Keratinocyte (primary cell): ENCODE data around the gene TNFRSF19. TPM values are rescaled to one million over a fixed set of nuclear protein-coding genes. Genes with fewer than 3 reads are reported as not detected.
"Not testable (repeated sequence)": the region's sequence is repeated elsewhere in the genome, so short reads cannot be mapped to it uniquely, and the experiment has no call there.

Source experiments
- DNase-seq: peaks from one replicate; pipeline ENCODE4 v3.0.0-alpha.2; 2011; ENCODE audit warnings: low read depth, missing footprints, low spot score
- FAIRE-seq: peaks from 2 replicates; lab custom pipeline; 2011; peaks lifted over from hg19 to GRCh38; lab: Jason Lieb, UNC
- H2AFZ ChIP-seq: 2 replicates; pipeline ENCODE4 v1.6.0; 2012; ENCODE audit warnings: low read length, control low read depth, inconsistent platforms; ENCODE audit not compliant: control insufficient read depth
- H3K27ac ChIP-seq: 2 replicates; pipeline ENCODE4 v1.5.1; 2011; ENCODE audit warnings: low read length; ENCODE audit not compliant: control insufficient read depth, insufficient read depth
- H3K27me3 ChIP-seq: 3 replicates; pipeline ENCODE4 v1.6.0; 2011; ENCODE audit warnings: low read length; ENCODE audit not compliant: control insufficient read depth, insufficient read depth; ENCODE audit errors: extremely low read depth
- H3K36me3 ChIP-seq, 2 experiments: 2 replicates in 1 of 2; 3 replicates in 1 of 2; pipeline ENCODE4 v1.5.1; 2011; ENCODE audit warnings: low read length in 2 of 2, mild to moderate bottlenecking in 1 of 2; ENCODE audit not compliant: control insufficient read depth in 2 of 2, insufficient read depth in 2 of 2; ENCODE audit errors: extremely low read depth in 1 of 2
- H3K4me1 ChIP-seq: 3 replicates; pipeline ENCODE4 v1.5.1; 2011; ENCODE audit warnings: low read length; ENCODE audit not compliant: control insufficient read depth, insufficient read depth; ENCODE audit errors: extremely low read depth
- H3K4me2 ChIP-seq: 3 replicates; pipeline ENCODE4 v1.6.0; 2011; ENCODE audit warnings: low read depth, low read length; ENCODE audit not compliant: control insufficient read depth, insufficient read depth; ENCODE audit errors: extremely low read depth
- H3K4me3 ChIP-seq, 3 experiments: fragments of 200-600 bp in 1 of 3; sonication (generic) in 1 of 3; 2 replicates in 2 of 3; 3 replicates in 1 of 3; pipeline ENCODE4 v1.5.1; 2011 to 2016; ENCODE audit warnings: low read length in 3 of 3, mild to moderate bottlenecking in 3 of 3, control low read depth in 2 of 3, inconsistent platforms in 1 of 3, low read depth in 1 of 3, mixed read lengths in 1 of 3, mixed run types in 1 of 3, moderate library complexity in 1 of 3; ENCODE audit not compliant: control insufficient read depth in 2 of 3, insufficient read depth in 2 of 3; ENCODE audit errors: extremely low read depth in 1 of 3
- H3K79me2 ChIP-seq: 2 replicates; pipeline ENCODE4 v1.6.0; 2012; ENCODE audit warnings: low read length; ENCODE audit not compliant: control insufficient read depth, insufficient read depth
- H3K9ac ChIP-seq: 3 replicates; pipeline ENCODE4 v1.6.0; 2011; ENCODE audit warnings: low read length; ENCODE audit not compliant: control insufficient read depth, insufficient read depth; ENCODE audit errors: extremely low read depth
- H3K9me1 ChIP-seq: 3 replicates; pipeline ENCODE4 v1.6.0; 2011; ENCODE audit warnings: low read length; ENCODE audit not compliant: control insufficient read depth, insufficient read depth; ENCODE audit errors: extremely low read depth
- H3K9me3 ChIP-seq: 2 replicates; pipeline ENCODE4 v1.5.1; 2012; ENCODE audit warnings: low read depth, low read length; ENCODE audit not compliant: control insufficient read depth
- H4K20me1 ChIP-seq: 3 replicates; pipeline ENCODE4 v1.6.0; 2011; ENCODE audit warnings: low read length; ENCODE audit not compliant: control insufficient read depth, insufficient read depth; ENCODE audit errors: extremely low read depth
- EZH2 ChIP-seq: IDR thresholded peaks from one replicate; pipeline ENCODE4 v1.6.1; 2012; ENCODE audit warnings: inconsistent platforms, mild to moderate bottlenecking, low read length, moderate library complexity
- dilution Hi-C: fragments of 300-500 bp; cut with MboI; formaldehyde crosslinking; loops from one replicate; pipeline ENCODE4 v1.7.0; 2020; ENCODE audit warnings: low sequenced_read_pairs; ENCODE audit not compliant: extremely low pct_ligation_motif_present
- polyA plus RNA-seq, 5 experiments: library from polyadenylated mRNA; depleted of rRNA in 3 of 5; stranded (reverse) in 3 of 5; stranded (forward) in 1 of 5; unstranded in 1 of 5; fragments of >200 nt; gene quantifications; 1 replicate in 1 of 5; 2 replicates in 3 of 5; 3 replicates in 1 of 5; pipeline versions ENCODE4 v1.2.1 to v1.2.3, GENCODE V29; 2011 to 2012; ENCODE audit warnings: missing spikeins in 2 of 5, low read depth in 1 of 5, low replicate concordance in 1 of 5
- TF ChIP-seq, protein P1 (sequence below), 3 experiments: IDR thresholded peaks in 1 of 3; conservative IDR thresholded peaks in 1 of 3; optimal IDR thresholded peaks in 1 of 3; 2 replicates in 2 of 3; 3 replicates in 1 of 3; pipeline versions ENCODE3 to v1.5.1; 2011; ENCODE audit warnings: low read length in 3 of 3, mild to moderate bottlenecking in 3 of 3, moderate library complexity in 2 of 3, control low read depth in 1 of 3, inconsistent platforms in 1 of 3; ENCODE audit not compliant: insufficient read depth in 2 of 3; ENCODE audit errors: extremely low read depth in 1 of 3

Gene TNFRSF19
- polyA plus RNA-seq, 1 donor (not counting 4 experiments of a cell fraction or from before 2014, with no cell fraction given) = 1.8 TPM

DNA sequence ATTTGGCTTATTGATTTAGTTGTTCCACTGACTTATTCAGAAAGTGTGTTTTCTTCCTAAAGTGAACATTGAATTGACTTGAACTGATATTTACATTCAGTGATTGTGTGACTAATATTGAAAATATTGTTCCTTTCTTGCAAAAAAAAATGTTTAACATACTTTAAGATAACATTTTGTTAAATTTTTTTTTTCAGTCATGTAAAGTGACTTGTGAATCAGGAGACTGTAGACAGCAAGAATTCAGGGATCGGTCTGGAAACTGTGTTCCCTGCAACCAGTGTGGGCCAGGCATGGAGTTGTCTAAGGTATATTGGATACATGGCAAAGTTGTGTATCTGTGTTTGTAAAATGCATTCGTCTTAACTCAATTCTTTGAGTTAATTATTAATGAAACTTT lies 22.9 kb downstream of the TNFRSF19 start:
- dilution Hi-C loops = no loop called here
- Histone ChIP-seq H3K4me3 (no peak overlapping the region), H3K9ac (no peak overlapping the region), H3K27me3 (no peaks in the 10 kb centered on the region), H3K9me3 (no peaks in the 10 kb centered on the region), H3K79me2 (no peaks in the 10 kb centered on the region), H2AFZ (no peak overlapping the region), H3K36me3 (no peaks in the 10 kb centered on the region), H3K4me2 (no peak overlapping the region), H3K9me1 (no peaks in the 10 kb centered on the region), H4K20me1 (no peaks in the 10 kb centered on the region), H3K4me1 (peaks cover 8% of the 10 kb centered on the region), H3K27ac (no peak overlapping the region)
- TF ChIP-seq EZH2 = no peak
- TF ChIP-seq, protein P1, sequence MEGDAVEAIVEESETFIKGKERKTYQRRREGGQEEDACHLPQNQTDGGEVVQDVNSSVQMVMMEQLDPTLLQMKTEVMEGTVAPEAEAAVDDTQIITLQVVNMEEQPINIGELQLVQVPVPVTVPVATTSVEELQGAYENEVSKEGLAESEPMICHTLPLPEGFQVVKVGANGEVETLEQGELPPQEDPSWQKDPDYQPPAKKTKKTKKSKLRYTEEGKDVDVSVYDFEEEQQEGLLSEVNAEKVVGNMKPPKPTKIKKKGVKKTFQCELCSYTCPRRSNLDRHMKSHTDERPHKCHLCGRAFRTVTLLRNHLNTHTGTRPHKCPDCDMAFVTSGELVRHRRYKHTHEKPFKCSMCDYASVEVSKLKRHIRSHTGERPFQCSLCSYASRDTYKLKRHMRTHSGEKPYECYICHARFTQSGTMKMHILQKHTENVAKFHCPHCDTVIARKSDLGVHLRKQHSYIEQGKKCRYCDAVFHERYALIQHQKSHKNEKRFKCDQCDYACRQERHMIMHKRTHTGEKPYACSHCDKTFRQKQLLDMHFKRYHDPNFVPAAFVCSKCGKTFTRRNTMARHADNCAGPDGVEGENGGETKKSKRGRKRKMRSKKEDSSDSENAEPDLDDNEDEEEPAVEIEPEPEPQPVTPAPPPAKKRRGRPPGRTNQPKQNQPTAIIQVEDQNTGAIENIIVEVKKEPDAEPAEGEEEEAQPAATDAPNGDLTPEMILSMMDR (optimal IDR thresholded peaks at IDR 0.05 in 1 of 3, IDR thresholded peaks at IDR 0.05 in 1 of 3, conservative IDR thresholded peaks at IDR 0.05 in 1 of 3; ENCODE audit: extremely low read depth in 1 of 3, insufficient read depth in 2 of 3, low read length in 3 of 3) = no peak
- no peak for DNase-seq
- no peak for FAIRE-seq

DNA sequence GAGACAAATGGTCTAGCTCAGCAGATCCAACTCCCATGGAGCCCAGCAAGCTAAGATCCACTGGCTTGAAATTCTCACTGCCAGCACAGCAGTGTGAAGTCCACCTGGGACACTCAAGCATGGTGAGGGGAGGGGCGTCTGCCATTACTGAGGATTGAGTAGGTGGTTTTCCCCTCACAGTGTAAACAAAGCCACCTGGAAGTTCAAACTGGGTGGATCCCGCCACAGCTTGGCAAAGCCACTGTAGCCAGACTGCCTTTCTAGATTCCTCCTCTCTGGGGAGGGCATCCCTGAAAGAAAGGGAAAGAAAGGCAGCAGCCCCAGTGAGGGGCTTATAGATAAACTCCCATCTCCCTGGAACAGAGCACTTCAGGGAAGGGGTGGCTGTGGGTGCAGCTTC lies 24.1 kb downstream of the TNFRSF19 start:
- DNase-seq = not testable (repeated sequence)

DNA sequence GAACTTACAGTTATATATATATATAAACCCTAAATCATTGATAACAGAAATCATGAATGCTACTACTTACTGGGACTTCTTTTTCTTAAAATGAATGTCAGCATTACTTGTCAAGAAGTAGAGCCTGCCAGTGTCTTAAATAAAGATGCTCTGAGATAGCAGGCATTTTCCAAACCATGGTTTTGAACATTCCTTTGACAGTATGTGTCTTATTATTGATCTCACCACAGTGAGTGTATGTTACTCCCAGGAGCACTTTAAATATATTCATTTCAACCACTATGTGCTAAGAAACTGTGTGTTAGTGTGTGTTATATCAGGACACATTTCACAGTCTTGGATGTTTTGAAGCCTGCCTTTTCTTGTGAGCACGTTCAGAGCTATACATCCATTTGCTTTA lies 28.2 kb downstream of the TNFRSF19 start:
- DNase-seq = no peak
- dilution Hi-C loops = no loop called here

More for the DNA sequence above, 24.1 kb downstream of the TNFRSF19 start:
- H3K79me2 ChIP-seq, H3K9me1 ChIP-seq, H3K36me3 ChIP-seq, H3K4me3 ChIP-seq, H3K9ac ChIP-seq, H3K9me3 ChIP-seq, H2AFZ ChIP-seq, H3K27ac ChIP-seq, H3K4me1 ChIP-seq, H3K27me3 ChIP-seq, H4K20me1 ChIP-seq, dilution Hi-C loops, FAIRE-seq, H3K4me2 ChIP-seq: not testable (repeated sequence)

More for the DNA sequence above, 28.2 kb downstream of the TNFRSF19 start:
- Histone ChIP-seq H3K27me3 (no peaks in the 10 kb centered on the region), H3K4me1 (peaks cover 7% of the 10 kb centered on the region), H3K4me3 (no peak overlapping the region), H2AFZ (no peak overlapping the region), H4K20me1 (no peaks in the 10 kb centered on the region), H3K36me3 (no peaks in the 10 kb centered on the region), H3K9me1 (no peaks in the 10 kb centered on the region), H3K27ac (no peak overlapping the region), H3K9me3 (no peaks in the 10 kb centered on the region), H3K79me2 (no peaks in the 10 kb centered on the region), H3K9ac (no peak overlapping the region), H3K4me2 (no peak overlapping the region)
- FAIRE-seq = no peak
- TF ChIP-seq, protein P1 (optimal IDR thresholded peaks at IDR 0.05 in 1 of 3, IDR thresholded peaks at IDR 0.05 in 1 of 3, conservative IDR thresholded peaks at IDR 0.05 in 1 of 3; ENCODE audit: extremely low read depth in 1 of 3, insufficient read depth in 2 of 3, low read length in 3 of 3) = no peak
- TF ChIP-seq EZH2 = no peak
